Measurements from ENCODE around the gene JDP2.

DNA sequence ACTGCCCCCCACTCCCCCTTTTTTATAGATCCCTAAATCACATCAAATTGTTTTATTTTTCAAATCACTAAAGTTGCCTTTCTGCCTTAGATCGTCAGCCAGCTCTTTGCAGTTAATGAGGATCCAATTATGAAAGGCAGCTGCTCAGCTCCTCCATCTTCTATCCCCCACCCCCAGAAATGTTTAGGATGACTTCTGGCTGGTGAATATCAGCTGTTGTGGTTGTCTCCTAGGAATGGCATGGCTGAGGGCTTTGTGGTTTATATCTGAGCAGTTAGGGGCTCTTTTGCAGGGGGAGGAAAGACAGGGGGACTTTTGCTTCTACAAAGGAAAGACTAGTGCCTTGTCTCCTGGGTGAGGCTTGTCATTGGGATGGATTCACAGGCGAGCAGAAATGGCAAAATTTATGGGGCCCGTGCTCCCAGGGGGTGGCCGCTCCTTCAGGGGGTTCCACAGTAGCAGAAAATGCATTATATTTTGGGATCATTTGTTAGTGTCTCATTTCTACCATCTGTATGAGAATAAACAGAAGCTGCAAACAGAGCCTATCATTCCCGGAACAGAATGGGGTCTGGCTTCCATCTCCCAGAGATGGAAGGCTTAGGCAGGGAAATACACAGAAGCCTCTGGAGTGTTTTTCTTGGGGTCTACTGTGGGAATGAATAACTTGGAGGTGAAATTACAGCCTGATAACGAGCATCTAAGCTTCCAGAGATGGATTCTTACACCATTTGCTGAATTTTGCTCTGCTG is 6.5 kb downstream of the JDP2 start:
- TF ChIP-seq, protein P1, sequence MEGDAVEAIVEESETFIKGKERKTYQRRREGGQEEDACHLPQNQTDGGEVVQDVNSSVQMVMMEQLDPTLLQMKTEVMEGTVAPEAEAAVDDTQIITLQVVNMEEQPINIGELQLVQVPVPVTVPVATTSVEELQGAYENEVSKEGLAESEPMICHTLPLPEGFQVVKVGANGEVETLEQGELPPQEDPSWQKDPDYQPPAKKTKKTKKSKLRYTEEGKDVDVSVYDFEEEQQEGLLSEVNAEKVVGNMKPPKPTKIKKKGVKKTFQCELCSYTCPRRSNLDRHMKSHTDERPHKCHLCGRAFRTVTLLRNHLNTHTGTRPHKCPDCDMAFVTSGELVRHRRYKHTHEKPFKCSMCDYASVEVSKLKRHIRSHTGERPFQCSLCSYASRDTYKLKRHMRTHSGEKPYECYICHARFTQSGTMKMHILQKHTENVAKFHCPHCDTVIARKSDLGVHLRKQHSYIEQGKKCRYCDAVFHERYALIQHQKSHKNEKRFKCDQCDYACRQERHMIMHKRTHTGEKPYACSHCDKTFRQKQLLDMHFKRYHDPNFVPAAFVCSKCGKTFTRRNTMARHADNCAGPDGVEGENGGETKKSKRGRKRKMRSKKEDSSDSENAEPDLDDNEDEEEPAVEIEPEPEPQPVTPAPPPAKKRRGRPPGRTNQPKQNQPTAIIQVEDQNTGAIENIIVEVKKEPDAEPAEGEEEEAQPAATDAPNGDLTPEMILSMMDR (IDR thresholded peaks at IDR 0.05) = no peak
- TF ChIP-seq POLR2A (IDR thresholded peaks at IDR 0.05) = no peak

Measured in body of pancreas (tissue), 4 donors.